D341Med (cell line): Measurements from ENCODE around the gene GNAT2.

Experiments
- DNase-seq: peaks from one replicate; pipeline ENCODE4 v3.0.0; 2012; ENCODE audit warnings: low spot score

Gene GNAT2

DNA sequence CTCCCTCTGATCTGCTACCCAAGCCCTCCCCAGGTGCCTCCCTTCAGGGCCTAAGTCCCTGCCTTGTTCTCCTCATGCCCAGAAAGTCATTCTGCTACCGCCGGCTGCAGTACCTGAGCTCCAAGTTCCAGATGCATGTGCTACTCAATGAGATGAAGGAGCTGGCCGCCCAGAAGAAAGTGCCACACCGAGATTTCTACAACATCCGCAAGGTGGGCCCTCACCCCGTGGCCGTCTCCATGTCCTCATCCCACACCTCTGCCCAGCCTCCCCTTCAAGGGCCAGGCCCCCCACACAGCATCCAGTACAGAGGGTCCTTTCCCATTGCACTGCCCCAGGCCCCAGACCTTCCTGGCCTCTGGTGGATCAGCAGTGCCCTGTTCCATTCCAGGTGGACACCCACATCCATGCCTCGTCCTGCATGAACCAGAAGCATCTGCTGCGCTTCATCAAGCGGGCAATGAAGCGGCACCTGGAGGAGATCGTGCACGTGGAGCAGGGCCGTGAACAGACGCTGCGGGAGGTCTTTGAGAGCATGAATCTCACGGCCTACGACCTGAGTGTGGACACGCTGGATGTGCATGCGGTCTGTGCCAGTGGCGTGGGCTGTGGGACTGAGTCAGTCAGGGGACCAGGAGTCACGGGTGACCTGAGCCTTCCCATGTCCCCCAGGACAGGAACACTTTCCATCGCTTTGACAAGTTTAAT lies 8.4 kb upstream of the GNAT2 start:
- no peak for DNase-seq

- DNase-seq, result no peak
Observed at GRCh38 chr1:109626682-109627408, 7.4 kb upstream of the GNAT2 start.

GRCh38 chr1:109625601-109626560 lies 6.5 kb upstream of the GNAT2 start:
- DNase-seq, result peak; percentile 46

DNA sequence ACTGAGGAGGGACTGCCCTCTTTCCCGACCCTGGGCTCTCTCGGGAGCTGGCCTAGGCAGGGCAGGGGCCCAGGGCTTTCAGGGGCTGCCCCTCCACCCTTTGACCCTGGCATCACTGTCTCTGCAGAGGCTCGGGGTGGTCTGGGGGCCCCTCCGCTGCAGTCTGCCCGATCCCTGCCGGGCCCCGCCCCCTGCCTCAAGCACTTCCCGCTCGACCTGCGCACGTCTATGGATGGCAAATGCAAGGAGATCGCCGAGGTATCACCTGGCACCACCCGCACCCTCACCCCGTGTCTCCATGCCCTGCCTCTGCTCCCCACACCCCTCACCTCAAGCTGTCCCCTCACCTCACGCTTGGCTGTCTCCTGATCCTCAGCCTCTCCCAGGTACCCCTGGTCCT lies 5.8 kb upstream of the GNAT2 start:
- no peak for DNase-seq

- peak; percentile 46 for DNase-seq
Observed at GRCh38 chr1:109624201-109625010, 5.0 kb upstream of the GNAT2 start.

DNA sequence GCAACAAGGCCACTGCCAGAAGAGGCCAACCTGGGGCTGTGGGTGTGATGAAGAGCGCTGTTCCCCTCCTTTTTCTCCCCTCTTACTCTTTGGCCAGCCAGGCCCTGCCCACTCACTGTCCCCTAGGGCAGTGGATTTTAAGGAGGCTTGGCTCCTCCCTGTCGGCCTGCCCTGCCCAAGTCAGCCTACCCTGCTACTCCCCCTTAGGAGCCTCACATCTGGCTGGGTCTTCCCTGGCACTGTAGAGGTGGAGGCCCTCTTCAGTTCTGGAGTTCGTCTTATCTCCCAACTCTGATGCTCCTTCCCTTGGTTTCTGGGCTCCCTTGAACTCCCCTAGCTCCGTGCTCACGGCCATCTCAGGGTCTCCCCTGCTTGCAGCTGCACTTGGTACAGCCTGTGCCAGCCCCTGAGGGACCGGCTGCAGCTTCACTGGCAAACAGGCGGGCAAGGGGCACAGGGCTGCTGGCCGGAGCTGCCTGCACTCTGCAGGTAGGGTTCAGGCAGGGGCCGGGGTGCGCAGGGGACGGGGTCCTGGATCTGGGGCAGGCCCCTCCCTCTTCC lies 4.3 kb upstream of the GNAT2 start:
- peak; percentile 39 for DNase-seq

DNA sequence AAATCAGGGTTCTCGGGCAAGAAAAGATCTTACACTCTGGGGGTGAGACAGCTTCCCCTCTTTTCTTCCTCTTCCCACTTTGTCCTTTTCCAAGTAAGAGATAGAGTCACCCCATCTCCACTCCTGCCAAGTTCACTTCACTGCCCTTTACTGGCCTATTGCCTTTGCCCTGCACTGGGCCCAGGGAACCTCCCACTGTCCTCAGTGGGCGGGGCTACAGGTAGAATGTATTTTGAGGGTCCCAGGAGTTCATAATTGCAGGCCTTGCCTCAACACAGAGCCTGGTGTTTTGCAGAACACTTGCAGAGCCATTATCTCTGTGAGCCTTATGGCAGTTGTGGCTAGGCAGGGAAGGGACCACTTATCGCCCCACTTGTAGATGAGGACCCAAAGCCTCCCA lies 3.5 kb upstream of the GNAT2 start:
- DNase-seq, result no peak

DNA sequence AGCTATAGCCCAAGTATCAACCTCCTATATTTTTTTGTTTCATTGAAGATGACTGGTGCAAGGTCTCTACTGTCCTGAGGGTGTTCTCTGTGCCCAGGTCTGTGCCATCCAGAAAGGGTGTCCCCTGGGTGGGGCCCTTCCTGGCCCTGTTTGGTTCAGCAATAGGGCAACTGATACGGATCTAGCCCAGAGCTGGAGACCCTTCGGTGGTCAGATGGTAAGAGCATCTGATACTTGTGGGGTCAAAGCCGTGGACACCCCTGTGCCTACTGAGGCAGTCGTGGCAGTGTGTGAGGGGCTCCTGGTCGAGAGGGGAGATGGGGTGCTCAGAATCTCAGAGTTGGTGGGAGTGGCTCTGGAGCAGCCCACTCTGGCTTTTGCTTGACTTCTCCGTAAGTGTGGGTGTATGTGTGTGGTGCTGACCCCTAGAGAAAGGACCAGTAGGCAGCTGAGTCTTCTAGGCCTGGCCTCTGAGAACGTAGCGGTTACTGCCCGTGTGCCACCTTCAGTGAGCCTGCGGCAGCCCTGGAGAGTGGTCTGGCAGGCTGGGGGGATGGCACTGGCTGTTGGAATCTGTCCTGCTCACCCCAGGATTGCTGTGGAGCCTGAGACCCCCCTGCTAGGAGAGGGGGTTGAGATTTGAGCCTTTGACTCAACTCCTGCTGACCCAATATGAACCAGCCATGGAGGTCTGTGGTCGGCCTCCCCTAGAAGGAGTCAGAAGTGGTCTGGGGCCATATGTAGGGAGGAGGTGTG lies 2.9 kb upstream of the GNAT2 start:
- no peak for DNase-seq

DNA sequence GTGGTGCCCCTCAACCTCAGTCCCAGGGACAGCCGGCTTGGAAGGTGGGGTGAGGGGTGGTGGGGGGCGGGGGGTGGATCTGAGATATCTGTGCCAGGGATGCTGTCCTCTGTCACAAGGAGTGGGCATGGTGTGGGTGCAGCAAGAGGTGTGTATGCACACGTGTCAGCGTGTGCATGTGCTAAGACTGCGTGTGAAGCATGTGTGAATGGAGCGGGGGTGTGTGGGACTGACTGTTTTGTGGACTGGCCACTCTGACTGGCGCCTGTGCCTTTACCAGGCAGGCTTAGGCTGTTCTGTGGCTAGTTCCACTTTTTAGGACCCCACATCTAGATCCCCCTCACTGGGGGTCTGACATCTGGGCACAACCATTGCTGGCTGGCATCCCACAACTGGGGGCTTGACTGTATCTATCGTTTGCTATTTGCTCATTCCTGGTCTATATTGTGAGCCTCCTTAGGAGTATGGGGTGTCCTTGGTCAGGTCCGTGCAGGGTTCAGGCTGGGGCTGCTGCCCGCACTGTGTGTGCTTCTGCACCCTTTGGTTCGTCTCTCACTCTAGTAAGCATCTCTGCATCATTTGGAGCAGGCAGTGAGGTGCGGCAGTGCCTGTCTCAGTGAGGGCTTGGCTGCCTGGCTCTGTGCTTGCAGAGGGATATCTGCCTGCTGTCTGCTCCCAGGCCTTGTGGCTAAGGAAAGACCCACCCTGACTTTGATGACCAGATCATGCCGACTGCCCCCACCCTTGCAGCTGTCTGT lies 2.1 kb upstream of the GNAT2 start:
- DNase-seq, result no peak

- DNase-seq, result peak; percentile 65
Observed at GRCh38 chr1:109620841-109621286, 1.4 kb upstream of the GNAT2 start.

GRCh38 chr1:109620401-109620791 lies 980 bp upstream of the GNAT2 start:
- peak; percentile 29 for DNase-seq

- peak; percentile 36 for DNase-seq
Observed at GRCh38 chr1:109618661-109619575, 498 bp downstream of the GNAT2 start.

- no peak for DNase-seq
Observed at GRCh38 chr1:109617291-109617801, 2.1 kb downstream of the GNAT2 start.

- no peak for DNase-seq
Observed at GRCh38 chr1:109616391-109616790, 3.0 kb downstream of the GNAT2 start.

- DNase-seq, result no peak
Observed at GRCh38 chr1:109615879-109616278, 3.5 kb downstream of the GNAT2 start.

GRCh38 chr1:109613361-109614147 lies 5.9 kb downstream of the GNAT2 start:
- no peak for DNase-seq

GRCh38 chr1:109611308-109611990 lies 8.0 kb downstream of the GNAT2 start:
- no peak for DNase-seq
